GM12878 (cell line): ENCODE results near the gene OSBPL2. TPM values are rescaled to one million over a fixed set of nuclear protein-coding genes. Genes with fewer than 3 reads are reported as not detected.

Experiments used
- BACH1 ChIP-seq: fragments of 450-650 bp; IDR thresholded peaks from 2 replicates; pipeline ENCODE4 v1.6.1; 2017; ENCODE audit warnings: mild to moderate bottlenecking, borderline replicate concordance
- BCL3 ChIP-seq: IDR thresholded peaks from 2 replicates; pipeline ENCODE4 v1.6.1; 2011; ENCODE audit warnings: borderline replicate concordance, low read depth, mild to moderate bottlenecking, moderate library complexity, low read length; ENCODE audit not compliant: insufficient read depth, poor library complexity, severe bottlenecking
- CEBPZ ChIP-seq: fragments of 150-350 bp; IDR thresholded peaks from 2 replicates; pipeline ENCODE4 v1.6.1; 2016; ENCODE audit warnings: low read depth, low read length
- CREB1 ChIP-seq: IDR thresholded peaks from 2 replicates; pipeline ENCODE4 v1.6.1; 2012; ENCODE audit warnings: low read depth, mild to moderate bottlenecking, inconsistent platforms
- EGR1 ChIP-seq, 2 experiments: IDR thresholded peaks; 1 replicate in 1 of 2; 2 replicates in 1 of 2; pipeline ENCODE4 v1.6.1; 2011 to 2012; ENCODE audit warnings: low read depth in 2 of 2, low read length in 2 of 2, borderline replicate concordance in 1 of 2, mild to moderate bottlenecking in 1 of 2, moderate library complexity in 1 of 2
- ESRRA ChIP-seq: IDR thresholded peaks from 2 replicates; pipeline ENCODE4 v1.6.1; 2012; ENCODE audit warnings: mild to moderate bottlenecking, low read length, improper control_type of control experiment
- HCFC1 ChIP-seq: fragments of 150-350 bp; IDR thresholded peaks from 2 replicates; pipeline ENCODE4 v1.6.1; 2014; ENCODE audit warnings: low read length
- HDAC2 ChIP-seq: fragments of 200-600 bp; sonication (generic); IDR thresholded peaks from 2 replicates; pipeline ENCODE4 v1.6.1; 2017
- HDGF ChIP-seq: fragments of 450-650 bp; IDR thresholded peaks from 2 replicates; pipeline ENCODE4 v1.6.1; 2016; ENCODE audit warnings: antibody characterized with exemption
- IRF3 ChIP-seq: fragments of 450-650 bp; IDR thresholded peaks from 2 replicates; pipeline ENCODE4 v1.6.1; 2014; ENCODE audit warnings: mild to moderate bottlenecking
- MXI1 ChIP-seq: fragments of 150-350 bp; IDR thresholded peaks from 2 replicates; pipeline ENCODE4 v1.6.1; 2011; ENCODE audit warnings: low read depth, mild to moderate bottlenecking, inconsistent platforms, low read length, improper control_type of control experiment
- NFYB ChIP-seq: IDR thresholded peaks from 2 replicates; pipeline ENCODE4 v1.6.1; 2011; ENCODE audit warnings: low read depth, mild to moderate bottlenecking, low read length, improper control_type of control experiment, moderate library complexity; ENCODE audit not compliant: insufficient read depth
- PAX5 ChIP-seq: IDR thresholded peaks from 2 replicates; pipeline ENCODE4 v1.6.1; 2011; ENCODE audit warnings: low read depth, low read length, borderline replicate concordance
- RB1 ChIP-seq: fragments of 450-650 bp; formaldehyde crosslinking; IDR thresholded peaks from 2 replicates; pipeline ENCODE4 v1.6.1; 2017; ENCODE audit warnings: mild to moderate bottlenecking, borderline replicate concordance
- SP1 ChIP-seq: IDR thresholded peaks from one replicate; pipeline ENCODE4 v1.6.1; 2011; ENCODE audit warnings: low read depth, low read length
- SPI1 ChIP-seq: IDR thresholded peaks from 2 replicates; pipeline ENCODE4 v1.6.1; 2011; ENCODE audit warnings: low read depth, mild to moderate bottlenecking, low read length, moderate library complexity, borderline replicate concordance; ENCODE audit not compliant: insufficient read depth
- SRF ChIP-seq, 2 experiments: IDR thresholded peaks; 2 replicates each; pipeline ENCODE4 v1.6.1; 2011; ENCODE audit warnings: low read depth in 2 of 2, low read length in 2 of 2, mild to moderate bottlenecking in 1 of 2, moderate library complexity in 1 of 2
- TCF12 ChIP-seq: IDR thresholded peaks from 2 replicates; pipeline ENCODE4 v1.6.1; 2011; ENCODE audit warnings: low read depth, mild to moderate bottlenecking, low read length
- ZNF207 ChIP-seq: fragments of 450-650 bp; IDR thresholded peaks from 2 replicates; pipeline ENCODE4 v1.6.1; 2014; ENCODE audit warnings: antibody characterized with exemption, mild to moderate bottlenecking, borderline replicate concordance
- polyA plus RNA-seq, 11 experiments: library from polyadenylated mRNA; depleted of rRNA in 4 of 11; unstranded in 6 of 11; stranded (reverse) in 5 of 11; fragments of >200 nt; fragmentation: Nextera tagmentation in 4 of 11; fragmentation: Illumina TruSeq in 1 of 11; extraction: Ambion mirVana in 4 of 11; extraction: Trizol in 1 of 11; gene quantifications; 1 replicate in 1 of 11; 2 replicates in 10 of 11; pipeline versions ENCODE4 v1.2.1 to v1.2.3, GENCODE V29; 2011 to 2016; ENCODE audit warnings: inconsistent platforms in 2 of 11, missing spikeins in 2 of 11, low read depth in 1 of 11
- total RNA-seq, 4 experiments: library from RNA; depleted of rRNA in 3 of 4; stranded (reverse); fragments of >200 nt in 3 of 4; fragmentation: Illumina TruSeq in 1 of 4; extraction: Trizol in 1 of 4; gene quantifications; 2 replicates each; pipeline versions ENCODE4 v1.2.1 to v1.2.3, GENCODE V29; 2013 to 2021
- TF ChIP-seq, protein P1 (sequence below): fragments of 450-650 bp; conservative IDR thresholded peaks from 2 replicates; pipeline ENCODE4 v1.6.1; 2017; ENCODE audit warnings: mild to moderate bottlenecking, moderate library complexity

OSBPL2 gene
- total and polyA plus RNA-seq, 10 of the 15 experiments (the other 5 are each of a cell fraction or from before 2014, with no cell fraction given): 2.8 to 22.3 (median 14.7) TPM

DNA sequence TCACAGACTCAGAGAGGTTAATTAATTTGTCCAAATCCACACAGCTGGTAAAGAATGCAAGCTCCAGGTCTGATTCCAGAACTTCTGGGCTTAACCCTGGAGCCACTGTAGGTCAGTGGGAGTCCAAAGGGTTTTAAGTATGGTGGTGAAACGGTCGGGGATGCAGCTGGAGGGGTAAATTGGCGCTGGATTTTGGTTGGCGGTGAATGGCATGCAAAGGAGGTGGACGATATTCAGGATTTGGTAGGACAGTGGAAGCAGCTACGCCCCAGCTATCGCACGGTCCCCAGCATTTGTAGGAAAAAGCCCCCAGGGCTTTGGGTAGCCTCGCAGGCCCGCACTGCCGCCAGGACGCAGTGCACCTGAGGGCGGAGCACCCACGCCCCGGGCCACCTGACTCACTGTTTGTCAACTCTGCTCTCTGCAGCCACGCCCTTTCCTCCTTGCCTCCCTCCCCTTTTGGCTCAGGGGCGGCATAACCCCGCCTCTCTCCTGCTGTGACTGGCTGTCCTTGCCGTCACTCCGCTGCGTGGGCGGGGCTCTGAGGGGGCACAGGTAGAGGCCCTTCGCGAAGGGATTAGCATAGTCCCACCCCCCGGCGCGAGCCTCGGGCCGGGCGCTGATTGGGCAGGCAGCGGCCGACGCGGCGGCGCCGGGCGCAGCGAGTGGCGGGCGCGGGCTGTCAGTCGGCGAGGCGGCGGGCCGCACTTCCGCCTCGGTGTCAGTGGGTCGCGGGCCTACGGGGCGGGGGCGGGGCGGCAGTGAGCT, at the start of gene OSBPL2 (continued):
- TF ChIP-seq BCL3 (peak; percentile 27), ESRRA (no peak), MXI1 (peak; percentile 71), RB1 (peak; percentile 75; the same call in 1 of the 2 replicates), HDAC2 (no peak), HCFC1 (no peak), IRF3 (peak; percentile 97), EGR1 (IDR thresholded peaks at IDR 0.05; ENCODE audit: borderline replicate concordance in 1 of 2, low read depth in 2 of 2, low read length in 2 of 2) (peak in 1 of 2 experiments; percentile 82; a peak in 2 of 3 replicates), HDGF (peak; percentile 97), SP1 (peak; percentile 96), SPI1 (peak; percentile 40; the same call in 1 of the 2 replicates), CREB1 (peak; percentile 88), NFYB (peak; percentile 98), TCF12 (no peak), CEBPZ (peak; percentile 67; the same call in 1 of the 2 replicates), ZNF207 (peak; percentile 40; the same call in 1 of the 2 replicates), BACH1 (peak; percentile 41; the same call in 1 of the 2 replicates), PAX5 (peak; percentile 94; the same call in 1 of the 2 replicates), SRF (IDR thresholded peaks at IDR 0.05; ENCODE audit: low read depth in 2 of 2, low read length in 2 of 2) (peak; percentile 57 to 79; a peak in 1 of 4 replicates)
- TF ChIP-seq, protein P1, sequence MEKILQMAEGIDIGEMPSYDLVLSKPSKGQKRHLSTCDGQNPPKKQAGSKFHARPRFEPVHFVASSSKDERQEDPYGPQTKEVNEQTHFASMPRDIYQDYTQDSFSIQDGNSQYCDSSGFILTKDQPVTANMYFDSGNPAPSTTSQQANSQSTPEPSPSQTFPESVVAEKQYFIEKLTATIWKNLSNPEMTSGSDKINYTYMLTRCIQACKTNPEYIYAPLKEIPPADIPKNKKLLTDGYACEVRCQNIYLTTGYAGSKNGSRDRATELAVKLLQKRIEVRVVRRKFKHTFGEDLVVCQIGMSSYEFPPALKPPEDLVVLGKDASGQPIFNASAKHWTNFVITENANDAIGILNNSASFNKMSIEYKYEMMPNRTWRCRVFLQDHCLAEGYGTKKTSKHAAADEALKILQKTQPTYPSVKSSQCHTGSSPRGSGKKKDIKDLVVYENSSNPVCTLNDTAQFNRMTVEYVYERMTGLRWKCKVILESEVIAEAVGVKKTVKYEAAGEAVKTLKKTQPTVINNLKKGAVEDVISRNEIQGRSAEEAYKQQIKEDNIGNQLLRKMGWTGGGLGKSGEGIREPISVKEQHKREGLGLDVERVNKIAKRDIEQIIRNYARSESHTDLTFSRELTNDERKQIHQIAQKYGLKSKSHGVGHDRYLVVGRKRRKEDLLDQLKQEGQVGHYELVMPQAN: peak; percentile 42; the same call in 1 of the 2 replicates
